Measurements from ENCODE around the gene EIF4G3. TPM values are rescaled to one million over a fixed set of nuclear protein-coding genes. Genes with fewer than 3 reads are reported as not detected.
A peak's percentile ranks its signal among the peaks of the same experiment; 100 is the strongest.

The EIF4G3 gene
- total and polyA plus RNA-seq, 10 donors: 14.3 to 97.3 (median 64.1) TPM

DNA sequence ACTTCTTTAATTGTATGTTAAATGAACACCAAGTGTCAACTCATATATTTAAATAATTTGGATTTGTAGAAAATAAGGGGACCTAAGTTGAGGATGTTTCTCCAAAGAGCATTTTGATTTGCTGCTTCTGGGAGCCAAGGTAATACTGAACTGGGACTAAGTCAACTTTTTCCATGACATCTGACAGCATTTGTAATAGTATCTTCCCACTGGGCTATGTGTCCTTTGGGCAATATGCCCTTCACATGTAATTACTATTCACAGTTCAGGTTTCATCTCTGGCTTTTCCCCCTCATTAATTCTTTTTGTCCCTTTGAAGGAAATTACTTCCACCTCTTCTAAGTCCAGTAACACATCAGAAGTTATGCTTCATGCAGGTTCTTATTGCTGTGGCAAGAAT lies 352.9 kb downstream of the EIF4G3 start:
- intact Hi-C loops (cut with DNase I; ENCODE audit: low total_unique reads): no loop called here
- Histone ChIP-seq H3K27me3 (replicated peaks in 1 of 7) (no peaks in the 10 kb centered on the region), H3K9me3 (no peaks in the 10 kb centered on the region), H3K27ac (no peak overlapping the region), H3K36me3 (peaks cover 0 to 97% (median 27%) of the 10 kb centered on the region in 6 donors), H3K4me3 (no peak overlapping the region), H3K4me1 (no peaks in the 10 kb centered on the region)
- TF ChIP-seq POLR2A (IDR thresholded peaks at IDR 0.05) (no peak), POLR2AphosphoS5 (IDR thresholded peaks at IDR 0.05) (no peak)
- TF ChIP-seq, protein P1, sequence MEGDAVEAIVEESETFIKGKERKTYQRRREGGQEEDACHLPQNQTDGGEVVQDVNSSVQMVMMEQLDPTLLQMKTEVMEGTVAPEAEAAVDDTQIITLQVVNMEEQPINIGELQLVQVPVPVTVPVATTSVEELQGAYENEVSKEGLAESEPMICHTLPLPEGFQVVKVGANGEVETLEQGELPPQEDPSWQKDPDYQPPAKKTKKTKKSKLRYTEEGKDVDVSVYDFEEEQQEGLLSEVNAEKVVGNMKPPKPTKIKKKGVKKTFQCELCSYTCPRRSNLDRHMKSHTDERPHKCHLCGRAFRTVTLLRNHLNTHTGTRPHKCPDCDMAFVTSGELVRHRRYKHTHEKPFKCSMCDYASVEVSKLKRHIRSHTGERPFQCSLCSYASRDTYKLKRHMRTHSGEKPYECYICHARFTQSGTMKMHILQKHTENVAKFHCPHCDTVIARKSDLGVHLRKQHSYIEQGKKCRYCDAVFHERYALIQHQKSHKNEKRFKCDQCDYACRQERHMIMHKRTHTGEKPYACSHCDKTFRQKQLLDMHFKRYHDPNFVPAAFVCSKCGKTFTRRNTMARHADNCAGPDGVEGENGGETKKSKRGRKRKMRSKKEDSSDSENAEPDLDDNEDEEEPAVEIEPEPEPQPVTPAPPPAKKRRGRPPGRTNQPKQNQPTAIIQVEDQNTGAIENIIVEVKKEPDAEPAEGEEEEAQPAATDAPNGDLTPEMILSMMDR (IDR thresholded peaks at IDR 0.05 in 8 of 11, conservative IDR thresholded peaks at IDR 0.05 in 3 of 11): no peak
- DNase-seq: no peak

DNA sequence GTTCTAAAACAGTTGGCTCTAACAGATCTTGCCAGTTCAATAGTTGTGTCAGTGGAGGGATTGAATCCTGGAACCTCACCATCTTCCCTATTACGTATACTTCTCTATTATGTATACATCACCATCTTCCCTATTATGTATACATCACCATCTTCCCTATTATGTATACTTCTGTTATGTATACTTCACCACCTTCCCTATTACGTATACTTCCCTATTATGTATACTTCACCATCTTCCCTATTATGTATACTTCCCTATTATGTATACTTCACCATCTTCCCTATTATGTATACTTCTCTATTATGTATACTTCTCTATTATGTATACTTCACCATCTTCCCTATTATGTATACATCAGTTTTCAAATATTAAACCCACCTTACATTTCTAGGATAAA lies 355.2 kb downstream of the EIF4G3 start:
- H3K27ac ChIP-seq: peak overlapping the region in 1 of 8 donors; percentile 17
- TF ChIP-seq, protein P1 (IDR thresholded peaks at IDR 0.05 in 8 of 11, conservative IDR thresholded peaks at IDR 0.05 in 3 of 11): no peak
- TF ChIP-seq POLR2A (IDR thresholded peaks at IDR 0.05) (no peak), POLR2AphosphoS5 (IDR thresholded peaks at IDR 0.05) (no peak)
- no peaks in the 10 kb centered on the region for H3K9me3 ChIP-seq
- peaks cover 0 to 92% (median 14%) of the 10 kb centered on the region in 6 donors for H3K36me3 ChIP-seq
- no peaks in the 10 kb centered on the region for H3K27me3 ChIP-seq (replicated peaks in 1 of 7)
- H3K4me3 ChIP-seq: no peak overlapping the region
- WGBS, 5 donors: 26 to 45% (median 40%) methylated on average over 2 of the region's 2 CpGs
- intact Hi-C loops (cut with DNase I; ENCODE audit: low total_unique reads): no loop called here
- no peaks in the 10 kb centered on the region for H3K4me1 ChIP-seq
- no peak for DNase-seq

DNA sequence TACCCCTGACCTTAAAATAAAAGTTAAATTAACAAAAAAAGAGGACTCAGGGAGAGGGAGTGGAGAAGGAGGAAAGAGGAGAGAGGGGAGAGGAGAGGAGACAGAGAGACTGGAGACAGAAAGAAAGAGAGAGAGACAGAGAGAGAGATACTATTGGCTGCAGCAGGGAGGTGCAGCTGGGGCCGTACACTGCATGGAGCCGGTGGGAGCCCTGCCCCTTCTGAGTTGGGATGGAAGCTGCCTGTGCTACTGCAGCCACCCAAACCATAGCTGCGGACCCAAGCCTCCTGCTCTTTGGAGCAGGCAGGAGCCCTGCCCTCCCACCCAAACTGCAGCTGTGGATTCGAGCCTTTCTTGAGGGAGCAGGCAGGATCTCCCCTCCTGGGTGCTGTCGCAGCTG lies 356.9 kb downstream of the EIF4G3 start:
- intact Hi-C loops (cut with DNase I; ENCODE audit: low total_unique reads): no loop called here
- H3K36me3 ChIP-seq: peaks cover 0 to 76% (median 13%) of the 10 kb centered on the region in 6 donors
- DNase-seq: no peak
- H3K27ac ChIP-seq: no peak overlapping the region
- 90 to 100% (median 94%) methylated on average over 5 of the region's 5 CpGs for WGBS, 5 donors
- H3K4me1 ChIP-seq: no peaks in the 10 kb centered on the region
- TF ChIP-seq, protein P1 (IDR thresholded peaks at IDR 0.05 in 8 of 11, conservative IDR thresholded peaks at IDR 0.05 in 3 of 11): no peak
- TF ChIP-seq POLR2AphosphoS5 (IDR thresholded peaks at IDR 0.05) (no peak), POLR2A (IDR thresholded peaks at IDR 0.05) (no peak)
- no peak overlapping the region for H3K4me3 ChIP-seq
- no peaks in the 10 kb centered on the region for H3K9me3 ChIP-seq
- H3K27me3 ChIP-seq (replicated peaks in 1 of 7): no peaks in the 10 kb centered on the region

- H3K36me3 ChIP-seq: peaks cover 0 to 70% (median 11%) of the 10 kb centered on the region in 6 donors
- 91% methylated on average over 4 of the region's 4 CpGs; no CpG with 5 or more reads in 4 of the 5 donors for WGBS, 5 donors
- H3K27ac ChIP-seq: no peak overlapping the region
- intact Hi-C loops (cut with DNase I; ENCODE audit: low total_unique reads): no loop called here
- H3K9me3 ChIP-seq: no peaks in the 10 kb centered on the region
- H3K4me3 ChIP-seq: no peak overlapping the region
- no peak for DNase-seq
- TF ChIP-seq POLR2AphosphoS5 (IDR thresholded peaks at IDR 0.05) (no peak), POLR2A (IDR thresholded peaks at IDR 0.05) (no peak)
- TF ChIP-seq, protein P1 (IDR thresholded peaks at IDR 0.05 in 8 of 11, conservative IDR thresholded peaks at IDR 0.05 in 3 of 11): no peak
- H3K4me1 ChIP-seq: no peaks in the 10 kb centered on the region
- no peaks in the 10 kb centered on the region for H3K27me3 ChIP-seq (replicated peaks in 1 of 7)
Measured at GRCh38 chr1:20814534-20814871, 362.2 kb downstream of the EIF4G3 start.

All from spleen (tissue), 11 donors.